ENCODE results near the gene RNU7-1.
A peak's percentile ranks its signal among the peaks of the same experiment; 100 is the strongest.

Gene RNU7-1

DNA sequence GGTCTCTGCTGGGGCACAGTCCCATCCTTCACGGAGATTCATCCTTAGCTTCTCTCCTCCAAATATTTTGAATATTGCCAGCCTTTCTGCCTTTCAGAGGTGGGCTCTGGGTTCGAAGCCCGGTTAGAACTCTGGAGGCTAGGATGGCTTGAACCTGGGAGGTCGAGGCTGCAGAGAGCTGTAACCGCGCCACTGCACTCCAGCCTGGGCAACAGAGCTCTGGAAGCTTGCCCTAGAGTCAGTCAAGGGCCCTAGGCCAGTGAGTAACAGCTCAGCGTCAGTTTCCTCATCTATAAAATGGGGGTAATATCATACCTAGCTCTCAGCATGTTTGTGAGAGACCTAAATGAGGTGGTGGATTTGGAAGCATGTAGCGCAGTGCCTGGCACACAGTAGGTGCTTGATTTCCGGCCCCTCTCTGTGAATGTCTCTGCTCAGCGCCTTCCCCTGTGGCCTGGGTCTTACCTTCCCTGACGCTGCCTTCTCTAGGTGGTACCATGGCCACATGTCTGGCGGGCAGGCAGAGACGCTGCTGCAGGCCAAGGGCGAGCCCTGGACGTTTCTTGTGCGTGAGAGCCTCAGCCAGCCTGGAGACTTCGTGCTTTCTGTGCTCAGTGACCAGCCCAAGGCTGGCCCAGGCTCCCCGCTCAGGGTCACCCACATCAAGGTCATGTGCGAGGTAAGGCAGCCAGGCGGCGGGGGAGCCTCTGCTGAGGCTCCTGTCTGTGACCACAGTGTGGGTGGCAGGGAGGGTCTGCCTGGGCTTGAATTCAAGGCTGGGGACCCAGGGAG lies 10.9 kb downstream of the RNU7-1 start:
- DNase-seq, result no peak

DNA sequence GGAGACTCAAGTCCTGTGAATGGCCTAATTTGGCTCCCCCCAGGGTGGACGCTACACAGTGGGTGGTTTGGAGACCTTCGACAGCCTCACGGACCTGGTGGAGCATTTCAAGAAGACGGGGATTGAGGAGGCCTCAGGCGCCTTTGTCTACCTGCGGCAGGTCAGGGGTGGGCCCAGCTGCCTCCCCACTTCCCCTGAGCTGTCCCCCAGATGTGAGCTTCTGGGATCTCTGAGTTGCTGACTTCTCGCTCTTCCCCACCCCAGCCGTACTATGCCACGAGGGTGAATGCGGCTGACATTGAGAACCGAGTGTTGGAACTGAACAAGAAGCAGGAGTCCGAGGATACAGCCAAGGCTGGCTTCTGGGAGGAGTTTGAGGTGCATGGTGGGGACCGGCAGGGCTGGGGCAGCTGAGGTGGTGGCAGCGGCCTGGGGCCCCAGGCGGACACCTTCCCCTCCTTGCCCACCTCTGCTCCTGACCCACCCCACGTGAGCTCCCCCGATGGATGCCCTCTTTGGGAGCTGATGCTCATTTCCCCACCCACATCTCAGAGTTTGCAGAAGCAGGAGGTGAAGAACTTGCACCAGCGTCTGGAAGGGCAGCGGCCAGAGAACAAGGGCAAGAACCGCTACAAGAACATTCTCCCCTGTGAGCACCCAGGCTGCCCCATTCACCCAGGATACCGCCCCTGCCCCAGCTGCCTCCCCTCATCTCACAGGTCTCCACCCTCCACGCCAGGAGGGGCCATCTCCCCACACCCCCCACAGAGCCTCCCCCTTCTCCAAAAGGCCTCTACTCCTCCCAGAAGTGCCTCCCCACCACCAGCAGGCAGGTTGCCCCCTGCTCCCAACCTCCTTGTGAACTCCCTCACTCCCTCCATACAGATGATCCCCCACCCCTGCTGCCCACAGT lies 11.7 kb downstream of the RNU7-1 start:
- DNase-seq, result no peak

GRCh38 chr12:6956021-6956727 lies 12.6 kb downstream of the RNU7-1 start:
- no peak for DNase-seq

DNA sequence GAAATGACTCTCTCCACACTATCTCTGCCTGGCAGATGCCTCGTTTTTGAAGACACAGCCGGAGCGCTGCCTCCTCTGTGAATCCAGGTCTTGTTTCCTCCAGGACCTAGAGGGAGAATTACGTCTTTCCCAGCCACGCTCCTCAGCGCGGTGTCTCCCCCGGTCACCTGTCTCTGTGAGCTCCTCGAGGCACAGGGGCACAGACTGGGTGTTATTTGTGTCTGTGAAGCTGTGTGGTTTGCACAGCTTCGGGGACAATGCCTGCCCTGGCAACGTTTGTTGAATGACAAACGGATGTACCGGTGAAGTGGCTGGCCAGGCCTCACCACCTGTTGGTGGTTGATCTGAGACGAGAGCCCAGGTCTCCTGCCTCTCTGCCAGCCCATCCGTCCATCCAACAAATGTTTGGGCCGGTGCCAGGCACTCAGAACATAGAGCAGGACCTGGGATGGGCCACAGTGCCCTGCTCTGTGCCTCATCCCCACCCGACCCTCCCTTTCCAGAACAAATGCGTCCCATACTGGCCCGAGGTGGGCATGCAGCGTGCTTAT lies 13.6 kb downstream of the RNU7-1 start:
- DNase-seq, result no peak

GRCh38 chr12:6957741-6958608 lies 14.4 kb downstream of the RNU7-1 start:
- no peak for DNase-seq

- DNase-seq, result no peak
Measured at GRCh38 chr12:6958609-6959057, 15.0 kb downstream of the RNU7-1 start.

DNA sequence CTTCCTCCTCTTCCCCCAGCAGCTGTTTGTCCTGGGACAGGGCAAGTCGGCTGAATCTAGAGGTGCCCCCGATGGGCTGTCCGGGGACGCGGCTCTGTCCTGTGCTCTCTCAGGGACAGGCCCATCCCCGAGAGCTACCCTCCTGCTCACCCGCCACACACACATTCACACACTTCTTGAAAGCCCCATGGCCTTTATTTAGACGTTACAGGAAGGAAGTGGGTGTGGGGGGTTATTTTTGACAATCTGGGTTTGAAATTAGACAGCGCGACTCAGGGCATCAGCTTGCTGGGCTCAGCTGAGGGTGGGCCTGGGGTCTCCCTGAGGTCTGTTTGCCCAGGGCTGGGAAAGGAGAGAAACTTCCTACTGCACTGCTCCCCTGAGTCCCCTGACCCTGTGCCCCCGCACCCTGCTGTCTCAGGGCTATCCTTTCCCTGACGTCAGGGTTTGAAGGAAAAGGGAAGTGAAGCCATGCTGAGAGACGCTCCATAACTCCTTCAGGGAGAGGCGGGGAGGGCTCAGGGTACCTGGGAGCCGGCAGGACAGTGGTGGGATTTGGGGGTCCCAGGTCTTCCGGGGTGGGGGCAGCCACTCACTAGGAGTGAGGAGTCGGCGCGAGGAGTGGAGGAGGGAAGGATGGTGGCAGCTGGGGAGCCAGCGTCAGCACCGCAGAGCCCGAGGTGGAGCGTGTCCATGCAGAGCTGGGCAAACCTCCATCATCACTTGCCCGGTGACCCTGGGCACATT lies 15.6 kb downstream of the RNU7-1 start:
- DNase-seq, result peak; percentile 77

DNA sequence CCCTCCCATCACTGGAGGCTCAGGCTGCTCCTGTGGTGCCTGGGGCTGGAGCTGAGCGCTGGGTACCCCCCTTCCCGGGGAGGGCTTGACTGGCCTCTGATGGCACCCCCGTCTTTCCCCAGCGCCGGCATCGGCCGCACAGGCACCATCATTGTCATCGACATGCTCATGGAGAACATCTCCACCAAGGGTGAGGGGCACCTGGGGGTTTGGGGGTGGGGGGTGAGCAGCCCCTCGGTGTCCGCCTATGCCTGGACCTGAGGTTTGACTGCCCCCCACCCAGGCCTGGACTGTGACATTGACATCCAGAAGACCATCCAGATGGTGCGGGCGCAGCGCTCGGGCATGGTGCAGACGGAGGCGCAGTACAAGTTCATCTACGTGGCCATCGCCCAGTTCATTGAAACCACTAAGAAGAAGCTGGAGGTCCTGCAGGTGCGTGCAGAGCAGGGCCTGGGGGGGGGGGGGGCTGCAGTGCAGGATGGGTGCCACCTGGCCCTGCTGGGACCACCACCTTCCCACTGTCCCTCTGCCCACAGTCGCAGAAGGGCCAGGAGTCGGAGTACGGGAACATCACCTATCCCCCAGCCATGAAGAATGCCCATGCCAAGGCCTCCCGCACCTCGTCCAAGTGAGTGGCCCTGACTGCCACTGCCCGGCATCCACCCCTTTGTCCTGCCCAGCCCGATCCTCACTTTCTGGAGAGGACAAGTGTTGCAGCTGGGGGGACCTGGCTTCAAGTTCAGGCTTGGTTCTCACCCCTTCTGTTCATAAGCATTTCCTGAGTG lies 16.4 kb downstream of the RNU7-1 start:
- no peak for DNase-seq

DNA sequence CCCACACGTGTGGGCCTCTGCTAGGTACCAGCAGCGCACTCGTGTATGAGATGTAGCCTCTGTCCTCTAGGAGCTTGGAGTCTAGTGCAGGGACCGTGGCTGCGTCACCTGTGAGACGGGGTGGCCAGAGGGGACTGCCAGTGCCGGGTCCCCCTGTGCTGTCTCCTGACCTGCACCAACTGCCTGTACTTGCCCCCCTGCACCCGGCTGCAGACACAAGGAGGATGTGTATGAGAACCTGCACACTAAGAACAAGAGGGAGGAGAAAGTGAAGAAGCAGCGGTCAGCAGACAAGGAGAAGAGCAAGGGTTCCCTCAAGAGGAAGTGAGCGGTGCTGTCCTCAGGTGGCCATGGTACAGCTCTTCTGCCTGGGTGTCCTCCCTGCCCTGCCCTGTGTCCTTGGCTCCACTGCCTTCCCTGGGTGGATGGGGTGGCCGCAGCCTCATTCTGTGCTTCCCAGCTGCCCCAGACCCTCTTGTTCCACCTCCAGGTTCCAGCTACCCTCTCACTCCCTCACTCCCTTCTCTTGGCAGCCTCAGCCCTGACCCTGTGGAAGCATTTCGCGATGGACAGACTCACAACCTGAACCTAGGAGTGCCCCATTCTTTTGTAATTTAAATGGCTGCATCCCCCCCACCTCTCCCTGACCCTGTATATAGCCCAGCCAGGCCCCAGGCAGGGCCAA lies 17.1 kb downstream of the RNU7-1 start:
- DNase-seq, result no peak

DNA sequence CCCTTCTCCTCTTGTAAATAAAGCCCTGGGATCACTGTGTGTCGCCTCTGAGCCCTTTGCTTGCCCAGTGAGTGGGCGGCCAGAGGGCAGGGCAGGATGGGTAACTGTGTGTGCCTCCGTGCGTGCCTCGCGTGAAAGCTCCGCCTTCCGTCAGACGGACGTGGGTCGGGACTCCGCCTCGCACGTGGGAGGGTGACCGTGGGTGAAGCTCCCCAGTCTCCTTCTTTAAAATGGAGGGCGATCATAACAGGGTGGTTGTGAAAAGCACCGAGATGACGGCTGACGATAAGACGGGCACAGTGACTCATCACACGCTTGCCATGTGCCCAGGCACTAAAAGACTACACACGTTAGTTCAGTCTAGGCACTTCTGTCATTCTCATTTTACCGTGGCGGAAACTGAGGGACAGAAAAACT lies 17.7 kb downstream of the RNU7-1 start:
- DNase-seq, result peak; percentile 86

GRCh38 chr12:6961695-6962284 lies 18.2 kb downstream of the RNU7-1 start:
- no peak for DNase-seq

GRCh38 chr12:6962285-6963015 lies 18.8 kb downstream of the RNU7-1 start:
- DNase-seq, result no peak

DNA sequence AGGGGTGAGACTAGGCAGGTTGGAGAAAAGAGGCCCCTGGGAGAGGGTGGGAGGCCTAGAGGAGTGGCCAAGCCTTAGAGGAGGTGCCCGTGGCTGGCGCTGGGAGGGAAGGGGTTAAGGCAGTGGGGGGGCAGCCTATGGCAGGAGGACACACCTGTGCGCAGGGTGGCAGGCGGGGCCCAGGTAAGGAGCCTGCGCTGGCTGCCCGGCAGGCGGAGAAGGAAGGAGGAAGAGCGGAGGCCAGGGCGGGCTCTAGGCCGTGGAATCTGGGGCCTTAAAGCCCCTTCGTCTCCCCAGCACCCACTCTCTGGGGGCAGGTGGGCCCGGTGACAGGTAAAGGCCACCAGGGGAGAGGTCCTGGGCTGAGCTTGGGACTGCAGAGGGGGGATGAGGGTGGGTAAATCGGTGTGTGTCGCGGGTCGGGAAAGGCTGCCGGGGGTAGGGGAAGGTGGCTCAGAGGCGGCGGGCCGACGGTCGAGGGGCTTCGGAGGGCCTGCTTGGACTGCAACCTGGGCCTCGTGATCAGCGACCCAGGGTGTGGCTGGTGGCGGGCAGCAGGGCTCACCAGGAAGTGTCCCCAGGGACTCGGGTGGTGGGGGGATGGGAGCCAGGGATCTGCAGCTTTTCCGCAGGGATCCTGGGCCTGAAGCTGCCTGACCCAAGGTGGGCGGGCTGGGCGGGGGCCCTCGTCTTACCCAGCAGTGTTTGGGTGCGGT lies 19.6 kb downstream of the RNU7-1 start:
- no peak for DNase-seq

- DNase-seq, result no peak
Measured at GRCh38 chr12:6963791-6964413, 20.3 kb downstream of the RNU7-1 start.

GRCh38 chr12:6964605-6965025 lies 21.0 kb downstream of the RNU7-1 start:
- no peak for DNase-seq

GRCh38 chr12:6965026-6965661 lies 21.5 kb downstream of the RNU7-1 start:
- DNase-seq, result peak; percentile 86

DNA sequence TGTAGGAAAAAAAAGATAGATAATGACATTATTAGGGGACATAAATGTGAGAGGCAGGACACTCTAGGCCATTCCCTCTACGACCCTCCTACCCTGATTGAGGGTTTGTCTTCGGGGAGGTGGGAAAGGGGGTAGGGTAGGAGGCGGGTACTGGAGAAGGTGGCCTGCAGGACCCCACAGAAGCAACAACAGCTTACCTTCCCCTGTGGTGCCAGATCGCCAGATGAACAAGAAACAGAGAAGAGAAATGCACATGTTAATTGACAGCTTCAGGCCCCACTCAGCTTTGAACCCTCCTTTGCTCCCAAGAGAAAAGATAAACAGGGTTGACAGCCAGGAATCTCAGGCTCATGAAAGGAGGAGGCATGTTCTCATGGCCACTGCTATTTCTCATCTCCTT lies 22.1 kb downstream of the RNU7-1 start:
- DNase-seq, result no peak

All from effector CD4-positive, alpha-beta T cell (primary cell).